CD4-positive, alpha-beta T cell treated with Interferon gamma for 1 hour (primary cell): ENCODE results near the gene RAB27B.

Experiments used
- DNase-seq: peaks from one replicate; pipeline ENCODE4 v3.0.0-alpha.2; 2020

RAB27B gene

DNA sequence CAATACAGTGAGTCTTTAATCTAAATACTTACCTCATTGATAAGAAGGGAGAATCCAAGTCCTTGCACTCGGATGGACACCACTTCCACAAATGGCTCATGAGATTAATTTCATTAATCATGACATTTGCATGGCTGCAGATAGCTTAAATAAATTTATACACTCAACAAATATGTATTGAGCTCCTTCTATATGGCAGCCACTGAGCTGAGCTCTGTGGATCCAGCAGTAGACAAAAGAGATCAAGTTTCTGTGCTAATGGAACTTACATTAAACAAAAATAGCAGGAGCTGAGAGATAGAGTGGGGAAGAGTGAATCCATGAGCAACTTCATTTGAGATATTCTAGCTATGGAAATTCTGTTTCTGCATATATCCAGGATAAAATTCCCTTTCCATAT is 44.4 kb downstream of the RAB27B start:
- no peak for DNase-seq

DNA sequence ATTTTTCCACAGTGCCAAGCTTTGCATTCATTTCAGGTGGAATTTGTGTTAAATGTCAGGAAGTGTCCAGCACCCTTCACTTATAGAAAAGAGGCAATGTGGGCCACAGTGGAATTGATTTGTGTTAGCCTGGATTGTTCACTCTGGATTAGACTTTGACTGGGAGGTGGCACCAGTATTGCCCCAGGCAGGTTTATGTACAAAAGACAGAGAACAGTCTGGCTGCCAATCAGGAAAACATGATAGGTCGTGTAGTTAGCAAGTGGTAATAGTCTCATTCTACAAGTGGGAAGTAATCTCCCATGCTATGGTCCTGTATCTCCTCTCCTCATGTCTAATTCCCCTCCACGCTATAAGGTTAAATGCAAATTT is 45.6 kb downstream of the RAB27B start:
- no peak for DNase-seq

DNA sequence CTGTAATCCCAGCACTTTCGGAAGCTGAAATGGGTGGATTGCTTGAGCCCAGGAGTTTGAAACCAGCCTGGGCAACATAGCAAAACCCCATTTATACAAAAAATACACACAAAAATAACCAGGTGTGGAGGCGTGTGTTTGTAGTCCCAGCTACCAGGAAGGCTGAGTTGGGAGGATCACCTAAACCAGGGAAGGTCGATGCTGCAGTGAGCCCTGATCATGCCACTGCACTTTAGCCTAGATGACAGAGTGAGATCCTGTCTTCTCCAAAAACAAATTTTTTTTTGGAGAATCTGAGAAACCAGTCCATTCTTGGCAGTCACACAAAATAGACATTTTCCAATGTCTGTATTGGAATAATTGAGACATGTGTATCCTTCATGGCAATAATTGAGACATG is 46.8 kb downstream of the RAB27B start:
- no peak for DNase-seq

DNA sequence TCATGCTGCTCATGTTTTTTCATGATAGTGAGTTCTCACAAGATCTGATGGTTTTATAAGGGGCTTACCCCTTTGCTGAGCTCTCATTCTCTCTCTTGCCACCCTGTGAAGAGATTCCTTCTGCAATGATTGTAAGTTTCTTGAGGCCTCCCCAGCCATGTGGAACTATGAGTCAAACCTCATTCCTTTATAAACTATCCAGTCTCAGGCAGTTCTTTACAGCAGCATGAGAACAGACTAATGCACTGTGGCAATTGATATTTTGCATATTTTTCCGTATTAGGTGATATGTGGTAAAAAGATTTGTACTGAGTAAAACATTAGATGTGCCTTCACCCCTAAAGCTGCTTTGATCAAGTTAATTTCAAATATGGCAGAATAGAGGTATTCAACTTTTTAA is 48.8 kb downstream of the RAB27B start:
- DNase-seq = no peak

DNA sequence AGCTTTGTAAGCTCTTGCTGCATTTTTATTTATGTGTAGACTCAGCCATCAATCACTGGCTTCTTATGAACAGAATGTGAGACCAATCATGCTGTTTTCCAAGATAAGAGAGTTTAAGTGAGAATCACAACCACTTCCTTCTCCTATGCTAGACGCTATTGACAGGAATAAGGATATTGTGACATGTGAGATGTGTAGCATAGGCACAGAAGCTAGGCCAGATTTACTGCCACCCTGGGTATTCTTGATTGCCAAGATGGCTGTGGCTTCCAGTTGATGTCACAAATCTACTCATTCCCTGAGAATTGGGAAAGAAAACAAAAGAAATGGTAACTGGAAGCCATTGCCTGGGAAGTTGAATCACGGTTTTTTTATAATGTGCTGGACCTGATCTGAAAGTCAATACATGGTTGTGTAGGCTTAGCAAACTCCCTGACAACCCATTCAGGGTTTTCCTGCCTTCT is 49.9 kb downstream of the RAB27B start:
- DNase-seq = no peak

DNA sequence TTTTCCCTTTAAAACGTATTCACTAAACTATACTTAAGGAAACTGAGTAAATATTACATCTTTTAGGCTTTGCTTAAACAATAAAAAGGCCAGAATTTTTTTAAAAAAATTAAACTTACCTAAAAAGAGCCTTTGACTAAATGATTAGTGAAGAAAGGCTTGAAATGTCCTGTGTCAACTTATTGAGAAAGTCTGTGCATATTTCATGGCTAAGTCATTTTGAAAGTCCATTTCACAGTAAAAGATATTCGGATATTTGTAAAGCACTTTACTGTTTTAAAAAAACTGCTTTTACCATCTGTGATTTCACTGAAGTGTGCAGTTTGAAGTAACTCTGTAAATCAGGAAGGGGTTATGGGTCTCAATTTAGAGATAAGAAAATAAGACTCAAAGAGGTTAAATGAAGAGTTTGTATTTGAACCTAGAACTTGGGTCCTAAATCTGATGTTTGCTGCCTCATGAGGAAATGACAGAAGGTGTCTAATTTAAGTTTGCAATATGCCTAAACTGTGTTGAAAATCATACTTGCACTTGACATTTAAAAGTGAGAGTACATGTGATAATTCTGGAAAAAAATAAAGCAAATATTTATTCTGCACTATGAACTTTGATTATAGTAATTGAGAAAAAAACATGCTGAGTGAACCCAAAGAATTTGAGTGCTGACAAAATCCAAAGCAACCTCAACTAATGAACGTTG is 50.5 kb downstream of the RAB27B start:
- no peak for DNase-seq

DNA sequence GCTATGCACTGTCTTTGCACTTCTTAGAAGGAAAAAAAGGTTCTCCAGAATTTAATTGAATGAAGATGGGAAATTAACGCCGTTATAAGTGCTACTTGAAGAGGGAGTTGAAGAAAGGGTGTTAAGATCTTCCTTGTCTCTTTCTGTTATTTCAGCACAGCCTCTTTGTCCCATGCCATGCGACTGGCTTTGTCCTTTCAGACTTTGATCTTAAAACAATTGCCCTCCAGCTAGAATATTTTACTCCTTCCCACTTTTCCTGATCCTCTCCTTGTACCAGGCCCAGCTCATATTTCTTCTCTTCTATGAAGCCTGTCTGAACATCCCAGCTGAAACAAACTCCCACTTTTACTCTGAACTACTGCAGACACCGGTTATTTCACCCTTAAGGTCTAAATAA is 51.4 kb downstream of the RAB27B start:
- no peak for DNase-seq

DNA sequence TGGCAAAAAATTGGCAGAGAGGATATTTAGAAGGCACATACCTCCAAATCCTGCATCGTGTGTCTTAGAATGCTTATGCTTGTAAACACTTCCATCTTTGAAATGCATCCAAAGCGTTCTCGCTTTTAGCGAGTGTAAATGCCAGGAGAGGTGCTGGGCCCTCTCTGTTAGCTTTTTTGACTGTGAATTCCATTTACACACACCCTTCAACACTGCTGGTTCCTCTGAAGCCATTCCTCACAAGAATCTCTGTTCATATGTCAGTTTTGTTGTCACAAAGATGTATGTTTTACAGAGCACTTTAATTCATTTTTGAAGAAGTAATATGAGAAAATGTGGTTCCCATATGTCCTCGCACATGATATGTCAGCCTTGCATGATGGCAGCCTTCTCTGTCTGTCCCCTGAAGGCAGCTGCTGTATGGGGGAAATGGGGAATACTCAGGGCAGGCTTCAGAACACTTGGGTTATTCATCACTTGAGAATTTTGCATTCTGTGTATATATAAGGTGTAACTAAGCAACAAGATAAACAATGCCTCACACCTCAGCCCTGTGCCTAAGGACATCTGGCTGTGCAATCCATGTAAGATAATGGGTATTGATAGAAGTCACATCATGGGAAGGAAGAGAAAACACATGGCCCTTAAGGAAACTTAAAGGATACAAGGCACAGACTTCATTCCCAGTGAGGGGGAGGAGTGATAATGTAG is 52.3 kb downstream of the RAB27B start:
- no peak for DNase-seq

DNA sequence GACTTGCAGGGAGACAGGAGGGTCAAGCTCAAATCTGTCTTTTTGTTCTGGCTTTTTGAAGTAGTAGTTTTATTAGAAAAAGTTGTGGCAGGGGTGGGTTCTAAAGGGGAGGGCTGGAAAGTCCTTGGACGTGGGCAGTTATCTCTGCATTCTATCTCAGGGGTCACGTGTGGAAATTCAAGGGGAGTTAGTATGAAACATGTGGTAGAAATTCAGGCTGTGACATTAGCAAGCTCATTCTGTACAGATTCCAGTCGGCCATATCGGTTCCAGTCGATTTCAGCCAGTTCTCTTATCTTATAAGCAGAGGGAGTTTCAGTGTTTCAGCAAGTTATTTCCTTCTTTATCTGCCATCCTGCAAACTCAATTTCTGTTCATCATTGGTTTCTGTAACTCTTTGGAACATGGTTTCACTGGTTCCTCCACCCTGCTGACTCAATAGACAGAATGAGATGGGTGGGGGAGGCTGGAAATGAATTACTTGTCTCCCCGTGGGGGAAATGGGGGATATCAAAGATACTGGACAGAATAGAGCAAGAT is 53.0 kb downstream of the RAB27B start:
- no peak for DNase-seq

DNA sequence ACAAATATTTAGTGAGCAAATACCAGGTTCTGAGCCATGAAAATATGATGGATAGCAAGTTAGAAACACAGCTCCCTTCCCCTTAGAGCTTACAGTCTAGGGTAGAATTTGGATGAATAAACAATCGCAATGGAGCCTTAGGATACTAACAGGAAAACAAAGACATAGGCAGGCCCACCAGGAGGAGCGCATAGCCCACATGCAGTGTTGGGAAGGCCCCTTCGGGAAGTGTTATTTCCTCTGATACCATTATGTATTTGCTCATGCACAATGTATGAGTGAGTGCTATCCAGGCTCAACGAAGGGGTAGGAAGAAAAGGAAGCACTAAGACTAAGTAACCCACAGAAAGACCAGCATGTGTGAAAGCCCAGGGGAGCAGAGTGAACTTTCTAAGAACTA is 54.0 kb downstream of the RAB27B start:
- no peak for DNase-seq

DNA sequence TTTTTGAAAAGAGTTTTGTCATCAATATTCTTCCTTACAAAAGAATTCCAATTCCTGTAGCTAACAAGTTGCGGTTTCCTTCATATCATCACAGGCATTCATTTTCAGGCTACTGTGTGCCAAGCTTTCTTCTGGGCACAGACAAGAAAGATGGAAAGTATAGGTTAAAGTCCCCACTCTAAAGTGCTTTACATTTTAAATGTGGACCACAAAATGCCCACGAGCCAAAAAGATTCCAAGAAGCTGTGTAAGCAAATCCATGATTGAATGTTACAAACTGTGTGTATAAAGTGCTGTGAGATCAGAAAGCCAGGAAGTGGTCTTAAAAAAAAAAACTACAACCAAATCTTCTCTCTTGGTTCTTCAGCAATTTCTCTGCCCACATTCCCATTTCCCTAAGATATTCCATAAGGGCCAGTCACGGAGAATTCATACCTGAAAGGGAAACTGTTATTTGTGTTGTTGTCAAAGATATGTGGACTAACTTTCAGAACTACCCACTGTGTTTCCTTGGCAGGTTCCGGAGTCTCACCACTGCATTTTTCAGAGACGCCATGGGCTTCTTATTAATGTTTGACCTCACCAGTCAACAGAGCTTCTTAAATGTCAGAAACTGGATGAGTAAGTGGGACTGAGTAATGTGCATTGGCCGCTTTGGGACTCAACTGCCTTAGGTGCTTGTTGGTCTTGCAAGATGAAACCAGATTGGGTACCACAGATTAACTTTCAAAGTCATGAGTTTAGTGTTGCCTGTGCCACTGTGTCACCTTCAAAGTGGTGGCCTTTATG is 55.7 kb downstream of the RAB27B start:
- DNase-seq = no peak

DNA sequence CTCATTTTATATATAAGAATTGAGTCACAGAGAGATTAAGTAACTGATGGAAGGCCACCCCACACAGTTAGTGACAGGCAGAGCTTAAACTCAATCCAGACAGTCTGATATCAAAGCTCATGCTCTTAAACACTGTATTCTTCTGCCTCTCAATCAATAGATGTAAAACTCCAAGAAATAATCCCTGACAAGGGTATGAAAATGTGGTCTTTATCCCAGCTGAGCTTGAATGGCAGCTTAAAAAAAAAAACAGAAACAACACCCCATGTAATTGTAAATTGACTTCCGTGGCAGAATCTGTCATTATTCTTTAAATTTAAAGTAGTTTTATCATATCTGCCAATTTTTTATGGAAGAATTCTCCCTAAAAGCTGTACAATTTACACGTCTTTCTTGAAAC is 60.1 kb downstream of the RAB27B start:
- no peak for DNase-seq

DNA sequence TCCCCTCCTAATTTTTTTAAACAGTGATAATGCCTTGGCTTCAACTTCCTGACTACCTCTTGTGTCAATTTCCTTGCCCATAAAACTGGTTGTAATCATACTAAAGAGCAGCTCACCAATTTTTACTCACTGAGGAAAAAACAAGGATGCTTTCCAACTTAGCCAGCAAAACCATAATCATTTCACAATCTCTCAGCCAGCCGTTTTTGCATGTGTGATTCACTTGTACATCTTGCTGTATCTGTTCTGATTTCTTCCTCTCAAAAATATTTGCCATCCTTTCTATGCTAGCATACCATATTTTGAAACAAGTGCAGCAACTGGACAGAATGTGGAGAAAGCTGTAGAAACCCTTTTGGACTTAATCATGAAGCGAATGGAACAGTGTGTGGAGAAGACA is 60.7 kb downstream of the RAB27B start:
- DNase-seq = no peak

DNA sequence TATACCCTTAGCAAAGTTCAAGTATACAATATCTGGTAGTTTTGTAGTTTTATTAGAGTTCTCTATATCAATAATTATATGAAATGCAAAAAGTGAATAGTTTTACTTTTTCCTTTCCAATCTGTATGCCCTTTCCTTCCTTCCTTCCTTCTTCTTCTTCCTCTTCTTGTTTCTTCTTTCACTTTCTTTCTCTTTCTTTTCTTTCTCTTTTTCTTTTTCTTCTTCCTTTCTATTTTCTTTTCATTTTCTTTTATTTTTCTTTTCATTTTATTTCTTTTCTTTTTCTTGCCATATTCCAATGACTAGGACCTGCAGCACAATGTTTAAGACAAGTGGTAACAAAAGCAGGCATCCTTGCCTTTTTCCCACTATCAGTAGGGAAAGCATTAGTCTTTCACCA is 71.2 kb downstream of the RAB27B start:
- DNase-seq = no peak

DNA sequence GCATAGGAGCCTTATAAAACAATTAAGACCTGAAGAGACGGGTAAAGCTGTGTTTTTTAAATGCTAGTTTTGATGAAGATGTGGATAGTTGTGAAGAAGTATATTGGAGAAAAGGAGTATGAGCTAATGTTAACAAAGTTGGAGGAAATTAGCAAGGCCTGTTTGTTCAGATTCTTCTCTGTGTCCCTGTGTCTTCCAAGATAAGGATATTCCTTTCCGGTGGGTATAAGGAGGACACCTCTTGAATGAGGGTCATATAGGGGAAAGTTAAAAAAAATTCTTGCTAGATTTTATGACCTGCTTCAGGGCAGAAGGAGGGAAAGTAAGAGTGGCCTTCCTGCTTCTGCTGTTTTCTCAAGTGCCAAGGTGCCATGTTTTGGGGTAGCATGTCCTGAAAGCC is 72.0 kb downstream of the RAB27B start:
- no peak for DNase-seq

DNA sequence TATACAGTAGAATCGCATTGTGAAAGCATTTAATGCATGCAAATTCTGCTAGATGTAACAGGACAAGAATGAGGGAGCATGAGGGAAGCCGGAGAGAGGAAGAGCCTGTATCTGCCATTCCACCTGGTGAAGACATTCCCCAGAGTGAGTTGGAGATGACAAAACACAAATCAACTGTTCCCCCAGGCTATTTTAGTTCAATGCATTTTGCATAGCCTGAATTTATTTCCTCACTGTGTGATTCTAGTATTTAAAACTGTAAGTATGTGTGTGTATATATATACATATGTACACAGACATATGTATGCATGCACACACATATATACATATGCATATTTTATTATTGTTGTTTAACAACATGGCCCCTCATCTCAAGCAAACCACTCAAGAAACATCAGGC is 76.3 kb downstream of the RAB27B start:
- no peak for DNase-seq

DNA sequence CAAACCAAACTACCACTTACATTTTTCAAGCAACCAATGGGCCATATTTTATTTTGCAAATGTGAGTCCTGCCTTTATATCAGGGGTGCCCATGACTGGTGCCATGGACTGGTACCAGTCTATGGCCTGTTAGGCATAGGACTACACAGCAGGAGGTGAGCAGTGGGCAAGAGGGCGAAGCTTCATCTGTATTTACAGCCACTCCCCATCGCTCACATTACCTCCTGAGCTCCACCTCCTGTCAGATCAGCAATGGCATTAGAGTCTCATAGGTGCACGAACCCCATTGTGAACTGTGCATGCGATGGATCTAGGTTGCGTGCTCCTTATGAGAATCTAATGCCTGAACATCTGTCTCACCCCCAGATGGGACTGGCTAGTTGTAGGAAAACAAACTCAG is 77.4 kb downstream of the RAB27B start:
- DNase-seq = no peak

DNA sequence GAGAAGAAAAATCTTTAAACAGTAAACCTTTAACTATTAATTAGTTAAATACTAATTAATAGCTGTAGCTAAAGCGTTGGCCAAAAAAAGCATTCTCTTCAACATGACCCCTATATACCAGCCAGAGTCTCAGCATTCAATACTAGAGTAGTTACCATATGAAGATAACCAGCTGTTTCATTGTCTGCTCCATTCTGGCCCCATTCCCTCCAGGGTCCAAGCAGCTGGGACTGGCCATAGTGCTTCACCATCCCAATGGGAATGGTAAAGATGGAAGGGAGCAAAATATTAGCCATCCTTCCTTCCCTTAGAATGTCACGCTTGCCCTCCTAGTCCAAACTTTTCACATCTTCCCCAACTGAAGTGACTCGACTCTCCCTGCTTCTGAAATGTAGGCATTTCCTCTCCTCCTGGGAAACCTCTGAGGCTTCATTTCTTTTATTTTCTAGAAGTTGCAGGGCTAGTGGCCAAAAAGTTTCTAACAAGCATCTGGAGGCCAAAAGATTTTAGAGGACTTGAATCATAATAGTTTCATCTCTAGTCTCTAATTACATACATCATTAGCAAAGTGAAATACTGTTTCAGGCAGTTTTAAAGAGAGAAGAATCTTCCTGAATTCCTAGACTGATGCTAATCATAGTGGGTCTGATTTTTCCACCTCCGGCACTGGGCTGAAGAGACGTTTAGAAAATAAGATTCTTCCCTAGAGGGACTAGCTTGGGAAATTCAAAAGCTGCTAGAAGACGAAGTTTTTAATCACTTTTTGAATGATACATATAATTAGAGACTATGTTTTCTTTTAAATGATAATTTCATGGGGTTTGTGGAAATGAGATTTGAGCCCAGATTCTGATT is 78.3 kb downstream of the RAB27B start:
- DNase-seq = no peak

DNA sequence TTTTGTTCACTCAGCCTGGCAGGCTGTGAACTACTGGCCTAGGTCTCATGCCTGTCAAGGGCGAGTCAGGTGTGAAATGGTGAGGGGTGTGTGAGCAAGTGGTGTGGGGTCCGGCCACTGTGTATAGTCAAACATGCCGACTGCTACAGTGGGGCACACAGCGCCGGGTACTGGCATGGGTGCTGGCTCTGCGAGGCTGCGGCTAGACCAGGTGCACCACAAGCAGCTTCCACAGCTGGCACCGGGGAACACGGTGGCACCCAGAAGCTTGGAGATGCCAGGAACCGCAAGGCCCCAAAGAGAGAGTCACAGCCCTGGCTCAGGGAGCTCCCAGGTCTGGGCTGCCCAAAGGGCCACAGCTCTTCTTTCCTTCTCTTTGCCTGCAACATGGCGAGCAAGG is 81.3 kb downstream of the RAB27B start:
- DNase-seq = no peak

DNA sequence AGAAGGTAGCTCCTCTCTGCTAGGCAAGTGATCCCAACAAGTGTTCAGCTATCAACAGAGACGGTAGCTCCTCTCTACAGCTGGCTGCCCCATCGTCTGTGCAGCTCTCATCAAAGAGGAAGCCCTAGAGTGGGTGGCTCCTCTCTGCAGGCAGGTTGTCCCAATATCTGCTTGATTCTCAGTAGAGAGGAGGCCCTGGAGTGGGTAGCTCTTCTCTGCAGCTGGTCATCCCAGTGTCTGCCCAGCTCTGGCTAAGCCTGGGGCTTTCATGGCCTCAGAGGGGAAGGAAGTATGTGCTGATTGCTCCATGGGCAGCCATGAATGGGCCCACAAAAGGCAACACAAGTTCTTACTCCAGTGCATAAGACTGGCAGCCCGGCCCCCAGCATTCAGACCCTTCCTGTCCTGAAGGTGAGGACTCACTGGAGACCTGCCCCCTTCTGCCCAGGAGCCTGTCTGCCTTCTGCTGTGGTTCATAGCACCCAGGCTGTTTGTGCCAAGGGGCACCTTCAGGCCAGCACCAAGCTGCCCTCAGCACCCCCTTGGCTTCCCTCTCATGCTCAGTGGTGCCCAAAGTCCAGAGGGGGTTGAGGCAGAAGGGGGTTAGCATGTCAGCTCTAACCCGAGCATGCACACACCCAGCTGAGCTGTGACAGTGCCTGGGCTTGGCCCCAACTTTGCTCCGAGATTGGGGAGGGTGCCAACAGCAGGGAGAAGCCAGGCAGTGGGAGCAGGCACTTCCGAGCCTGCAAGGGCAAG is 82.1 kb downstream of the RAB27B start:
- no peak for DNase-seq

DNA sequence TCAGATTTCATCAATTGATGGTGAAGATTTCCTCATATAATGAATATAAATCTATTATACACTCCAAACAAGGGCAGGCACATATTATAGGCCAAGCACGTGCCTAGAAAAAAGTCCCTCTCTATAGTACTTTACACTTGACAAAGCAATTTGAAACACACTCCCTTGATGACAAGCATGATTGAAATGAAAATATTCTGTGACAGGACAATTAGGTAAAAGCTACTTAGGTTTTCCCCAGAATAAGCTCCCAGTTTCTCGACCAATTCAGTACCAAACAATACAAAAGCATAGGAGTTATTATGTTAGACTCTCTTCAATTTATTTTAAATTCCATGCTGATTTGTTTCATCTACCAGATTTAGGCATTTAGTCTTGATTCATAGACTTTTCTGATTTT is 83.3 kb downstream of the RAB27B start:
- DNase-seq = no peak

DNA sequence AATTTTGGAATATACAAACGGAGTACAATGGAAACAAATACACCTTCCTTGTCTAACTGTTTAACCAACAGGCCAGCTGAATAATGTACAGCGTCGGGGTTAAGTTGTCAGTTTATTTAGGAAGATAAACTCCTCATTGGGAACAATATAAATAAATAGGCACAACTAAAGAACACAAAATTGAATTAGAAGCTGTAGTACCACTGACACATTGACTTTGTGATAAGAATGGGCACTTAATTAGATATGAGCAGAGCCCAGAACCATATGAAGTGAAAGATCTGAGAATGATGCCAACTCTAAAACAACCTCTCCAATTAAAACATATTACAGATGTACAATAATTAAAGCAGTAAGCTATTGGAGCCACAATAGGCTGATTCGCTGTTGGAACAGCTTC is 86.5 kb downstream of the RAB27B start:
- no peak for DNase-seq
